Measurements from ENCODE around the gene PLEKHM1.

DNA sequence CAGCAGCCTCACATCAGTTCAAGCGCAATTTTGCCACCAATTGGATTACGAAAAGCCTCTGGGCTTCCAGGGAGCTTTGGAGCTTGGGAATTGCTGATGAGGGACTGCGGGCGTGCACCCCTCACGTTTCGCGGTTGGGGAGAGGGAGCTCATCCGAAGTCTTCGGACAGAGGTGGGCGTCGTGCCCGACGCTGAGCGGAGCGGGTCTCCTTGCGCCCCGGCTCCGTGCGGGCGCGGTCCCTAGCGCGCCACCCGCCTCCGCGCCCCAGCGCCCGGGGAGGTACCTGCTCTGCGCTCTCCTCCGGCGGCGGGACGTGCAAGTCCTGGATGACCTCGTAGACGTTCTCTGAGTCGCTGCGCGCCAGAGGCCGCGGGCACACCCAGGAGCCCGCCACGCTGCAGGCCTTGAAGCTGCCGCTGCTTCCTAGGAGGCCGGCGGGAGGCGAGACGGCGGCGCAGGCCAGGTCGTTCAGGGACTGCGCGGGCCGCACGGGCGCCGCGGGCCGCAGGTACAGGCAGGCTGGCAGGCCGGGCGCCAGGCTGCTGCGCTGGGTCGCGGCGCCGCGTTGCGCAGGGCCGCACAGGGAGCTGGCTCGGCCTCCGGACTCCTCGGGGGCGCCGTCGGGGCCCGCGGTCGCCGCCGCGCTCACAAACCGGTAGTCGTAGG is 61.0 kb downstream of the PLEKHM1 start:
- TF ChIP-seq CTCF (IDR thresholded peaks at IDR 0.05; ENCODE audit: poor library complexity) (no peak), EZH2phosphoT487 (IDR thresholded peaks at IDR 0.05; ENCODE audit: low read depth, severe bottlenecking, unreplicated experiment) (peak; percentile 52)
